Measurements from ENCODE around the gene TFEB. TPM values are rescaled to one million over a fixed set of nuclear protein-coding genes. Genes with fewer than 3 reads are reported as not detected.

TFEB gene
- total and polyA plus RNA-seq, 2 of the 8 experiments (the other 6 are each of a cell fraction or from before 2014, with no cell fraction given), result 2.3 to 6.7 TPM

DNA sequence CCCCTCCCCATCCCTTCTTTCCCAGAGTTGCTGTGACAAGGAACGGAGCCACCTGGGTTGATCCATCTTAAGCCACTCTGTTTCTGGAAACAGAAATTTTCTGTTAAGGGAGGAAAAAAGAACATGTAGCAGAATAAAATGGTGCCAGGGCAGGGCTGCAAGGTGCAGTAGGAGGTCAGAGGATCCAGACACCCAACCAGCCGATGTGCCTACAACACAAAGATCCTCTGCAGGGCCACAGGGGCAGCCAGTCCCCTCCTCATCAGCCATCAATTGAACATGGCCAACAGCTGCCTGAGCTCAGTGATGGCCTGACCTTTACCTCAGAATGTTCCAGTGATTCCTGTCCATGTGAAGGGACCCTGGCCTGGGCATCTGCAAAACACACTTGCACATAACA is 85.3 kb downstream of the TFEB start (continued):
- TF ChIP-seq RNF2 (IDR thresholded peaks at IDR 0.05; ENCODE audit: borderline replicate concordance, low read depth, low read length, missing control alignments, poor library complexity, severe bottlenecking), result no peak
- TF ChIP-seq GTF2F1 (IDR thresholded peaks at IDR 0.05; ENCODE audit: borderline replicate concordance, low read depth, low read length), result no peak
